ENCODE results near the gene SOHLH1. TPM values are rescaled to one million over a fixed set of nuclear protein-coding genes. Genes with fewer than 3 reads are reported as not detected.

SOHLH1 gene
- total and polyA plus RNA-seq, 2 experiments from 2014 or later = not detected

- no peak overlapping the region for H3K4me3 ChIP-seq
- H3K36me3 ChIP-seq (replicated peaks; ENCODE audit: insufficient read depth, low read depth) = no peaks in the 10 kb centered on the region
- H3K27ac ChIP-seq = no peak overlapping the region
- H3K4me2 ChIP-seq = no peak overlapping the region
- no peaks in the 10 kb centered on the region for H3K79me2 ChIP-seq
- H3K4me1 ChIP-seq (ENCODE audit: insufficient read depth) = no peaks in the 10 kb centered on the region
- DNase-seq (ENCODE audit: low spot score) = no peak
- H3K9me3 ChIP-seq (ENCODE audit: low read depth) = no peaks in the 10 kb centered on the region
- H3K27me3 ChIP-seq = no peaks in the 10 kb centered on the region
- no peak overlapping the region for H2AFZ ChIP-seq
- no peaks in the 10 kb centered on the region for H3K9me2 ChIP-seq (replicated peaks; ENCODE audit: insufficient read depth)
- WGBS (ENCODE audit: low lambda C conversion rate, missing lambda C conversion rate) = 94% methylated on average over 16 of the region's 16 CpGs
- no peaks in the 10 kb centered on the region for H4K20me1 ChIP-seq (ENCODE audit: insufficient read depth, poor library complexity, severe bottlenecking)
- TF ChIP-seq EZH2phosphoT487 (IDR thresholded peaks at IDR 0.05; ENCODE audit: low read depth, severe bottlenecking, unreplicated experiment) (no peak), CTCF (IDR thresholded peaks at IDR 0.05; ENCODE audit: poor library complexity) (no peak), EZH2 (IDR thresholded peaks at IDR 0.05; ENCODE audit: borderline replicate concordance) (no peak)
These were observed 4.2 kb downstream of the SOHLH1 start for GRCh38 chr9:135695036-135695435.

DNA sequence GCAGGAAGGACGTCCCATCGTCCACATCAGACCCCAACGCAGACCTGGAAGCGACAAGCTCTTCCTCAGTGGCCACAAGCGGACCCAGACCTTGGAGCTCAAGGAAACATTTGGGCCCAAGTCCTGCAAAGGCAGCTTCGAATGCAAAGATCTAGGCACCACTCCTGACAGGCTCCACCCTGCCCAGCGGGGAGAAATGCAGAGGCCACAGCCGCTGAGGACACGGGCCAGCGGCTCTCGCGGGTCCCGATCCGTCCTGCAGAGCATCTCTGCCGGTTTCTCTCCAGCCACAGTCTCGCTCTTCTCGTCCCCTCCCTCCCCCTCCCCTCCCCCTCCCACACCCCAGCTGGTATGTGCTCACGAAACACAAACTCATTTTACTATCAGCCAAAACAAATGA, 4.9 kb downstream of the SOHLH1 start:
- Histone ChIP-seq H3K4me3 (no peak overlapping the region), H3K27ac (no peak overlapping the region), H2AFZ (no peak overlapping the region), H4K20me1 (ENCODE audit: insufficient read depth, poor library complexity, severe bottlenecking) (no peaks in the 10 kb centered on the region), H3K9me2 (replicated peaks; ENCODE audit: insufficient read depth) (no peaks in the 10 kb centered on the region), H3K9me3 (ENCODE audit: low read depth) (no peaks in the 10 kb centered on the region), H3K4me1 (ENCODE audit: insufficient read depth) (no peaks in the 10 kb centered on the region), H3K79me2 (no peaks in the 10 kb centered on the region), H3K36me3 (replicated peaks; ENCODE audit: insufficient read depth, low read depth) (no peaks in the 10 kb centered on the region), H3K4me2 (no peak overlapping the region), H3K27me3 (no peaks in the 10 kb centered on the region)
- TF ChIP-seq CTCF (IDR thresholded peaks at IDR 0.05; ENCODE audit: poor library complexity) (no peak), EZH2 (IDR thresholded peaks at IDR 0.05; ENCODE audit: borderline replicate concordance) (no peak), EZH2phosphoT487 (IDR thresholded peaks at IDR 0.05; ENCODE audit: low read depth, severe bottlenecking, unreplicated experiment) (no peak)
- 83% methylated on average over 8 of the region's 18 CpGs for WGBS (ENCODE audit: low lambda C conversion rate, missing lambda C conversion rate)
- no peak for DNase-seq (ENCODE audit: low spot score)

GRCh38 chr9:135693771-135694170, 5.5 kb downstream of the SOHLH1 start:
- TF ChIP-seq EZH2 (IDR thresholded peaks at IDR 0.05; ENCODE audit: borderline replicate concordance) (no peak), EZH2phosphoT487 (IDR thresholded peaks at IDR 0.05; ENCODE audit: low read depth, severe bottlenecking, unreplicated experiment) (no peak), CTCF (IDR thresholded peaks at IDR 0.05; ENCODE audit: poor library complexity) (no peak)
- Histone ChIP-seq H4K20me1 (ENCODE audit: insufficient read depth, poor library complexity, severe bottlenecking) (no peaks in the 10 kb centered on the region), H3K4me3 (no peak overlapping the region), H3K27ac (no peak overlapping the region), H3K4me1 (ENCODE audit: insufficient read depth) (no peaks in the 10 kb centered on the region), H3K4me2 (no peak overlapping the region), H2AFZ (no peak overlapping the region), H3K9me3 (ENCODE audit: low read depth) (no peaks in the 10 kb centered on the region), H3K9me2 (replicated peaks; ENCODE audit: insufficient read depth) (no peaks in the 10 kb centered on the region), H3K27me3 (no peaks in the 10 kb centered on the region), H3K79me2 (no peaks in the 10 kb centered on the region), H3K36me3 (replicated peaks; ENCODE audit: insufficient read depth, low read depth) (no peaks in the 10 kb centered on the region)
- WGBS (ENCODE audit: low lambda C conversion rate, missing lambda C conversion rate) = 88% methylated on average over 11 of the region's 11 CpGs
- DNase-seq (ENCODE audit: low spot score) = no peak

DNA sequence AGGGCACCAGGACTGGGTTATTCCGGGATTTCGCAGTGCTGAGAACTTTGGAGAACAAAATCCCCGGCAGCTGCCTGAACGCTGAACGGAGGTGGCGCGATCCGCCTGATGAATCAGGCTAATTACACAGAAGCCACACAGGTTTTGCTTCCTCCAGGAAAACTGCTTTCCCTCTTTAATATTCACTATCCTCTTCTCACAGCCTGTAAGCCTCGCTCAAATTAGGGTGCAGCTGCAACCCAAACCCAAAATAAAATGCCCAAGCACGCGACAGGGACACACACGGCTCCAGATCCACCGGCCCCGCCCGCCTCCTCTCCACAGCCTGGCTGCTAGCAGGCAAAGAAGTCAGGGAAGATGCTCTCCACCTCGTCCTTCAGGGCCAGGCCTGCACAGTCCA, 6.0 kb downstream of the SOHLH1 start:
- no peaks in the 10 kb centered on the region for H3K9me3 ChIP-seq (ENCODE audit: low read depth)
- DNase-seq (ENCODE audit: low spot score) = no peak
- no peak for TF ChIP-seq EZH2 (IDR thresholded peaks at IDR 0.05; ENCODE audit: borderline replicate concordance)
- TF ChIP-seq CTCF (IDR thresholded peaks at IDR 0.05; ENCODE audit: poor library complexity) = no peak
- no peak for TF ChIP-seq EZH2phosphoT487 (IDR thresholded peaks at IDR 0.05; ENCODE audit: low read depth, severe bottlenecking, unreplicated experiment)
- no peaks in the 10 kb centered on the region for H3K27me3 ChIP-seq
- H2AFZ ChIP-seq = no peak overlapping the region
- WGBS (ENCODE audit: low lambda C conversion rate, missing lambda C conversion rate) = 84% methylated on average over 16 of the region's 16 CpGs
- H3K4me2 ChIP-seq = no peak overlapping the region
- no peaks in the 10 kb centered on the region for H3K36me3 ChIP-seq (replicated peaks; ENCODE audit: insufficient read depth, low read depth)
- no peaks in the 10 kb centered on the region for H3K79me2 ChIP-seq
- no peaks in the 10 kb centered on the region for H3K4me1 ChIP-seq (ENCODE audit: insufficient read depth)
- H3K27ac ChIP-seq = no peak overlapping the region
- no peaks in the 10 kb centered on the region for H3K9me2 ChIP-seq (replicated peaks; ENCODE audit: insufficient read depth)
- no peaks in the 10 kb centered on the region for H4K20me1 ChIP-seq (ENCODE audit: insufficient read depth, poor library complexity, severe bottlenecking)
- no peak overlapping the region for H3K4me3 ChIP-seq

Data from hepatocyte (in vitro differentiated cells).